NCI-H146 (cell line): ENCODE measurements around the gene DISP3.
A peak's percentile ranks its signal among the peaks of the same experiment; 100 is the strongest.

ENCODE experiments used
- DNase-seq: peaks from one replicate; lab custom pipeline; 2025; lab: John Stamatoyannopoulos, UW

The DISP3 gene, protein sequence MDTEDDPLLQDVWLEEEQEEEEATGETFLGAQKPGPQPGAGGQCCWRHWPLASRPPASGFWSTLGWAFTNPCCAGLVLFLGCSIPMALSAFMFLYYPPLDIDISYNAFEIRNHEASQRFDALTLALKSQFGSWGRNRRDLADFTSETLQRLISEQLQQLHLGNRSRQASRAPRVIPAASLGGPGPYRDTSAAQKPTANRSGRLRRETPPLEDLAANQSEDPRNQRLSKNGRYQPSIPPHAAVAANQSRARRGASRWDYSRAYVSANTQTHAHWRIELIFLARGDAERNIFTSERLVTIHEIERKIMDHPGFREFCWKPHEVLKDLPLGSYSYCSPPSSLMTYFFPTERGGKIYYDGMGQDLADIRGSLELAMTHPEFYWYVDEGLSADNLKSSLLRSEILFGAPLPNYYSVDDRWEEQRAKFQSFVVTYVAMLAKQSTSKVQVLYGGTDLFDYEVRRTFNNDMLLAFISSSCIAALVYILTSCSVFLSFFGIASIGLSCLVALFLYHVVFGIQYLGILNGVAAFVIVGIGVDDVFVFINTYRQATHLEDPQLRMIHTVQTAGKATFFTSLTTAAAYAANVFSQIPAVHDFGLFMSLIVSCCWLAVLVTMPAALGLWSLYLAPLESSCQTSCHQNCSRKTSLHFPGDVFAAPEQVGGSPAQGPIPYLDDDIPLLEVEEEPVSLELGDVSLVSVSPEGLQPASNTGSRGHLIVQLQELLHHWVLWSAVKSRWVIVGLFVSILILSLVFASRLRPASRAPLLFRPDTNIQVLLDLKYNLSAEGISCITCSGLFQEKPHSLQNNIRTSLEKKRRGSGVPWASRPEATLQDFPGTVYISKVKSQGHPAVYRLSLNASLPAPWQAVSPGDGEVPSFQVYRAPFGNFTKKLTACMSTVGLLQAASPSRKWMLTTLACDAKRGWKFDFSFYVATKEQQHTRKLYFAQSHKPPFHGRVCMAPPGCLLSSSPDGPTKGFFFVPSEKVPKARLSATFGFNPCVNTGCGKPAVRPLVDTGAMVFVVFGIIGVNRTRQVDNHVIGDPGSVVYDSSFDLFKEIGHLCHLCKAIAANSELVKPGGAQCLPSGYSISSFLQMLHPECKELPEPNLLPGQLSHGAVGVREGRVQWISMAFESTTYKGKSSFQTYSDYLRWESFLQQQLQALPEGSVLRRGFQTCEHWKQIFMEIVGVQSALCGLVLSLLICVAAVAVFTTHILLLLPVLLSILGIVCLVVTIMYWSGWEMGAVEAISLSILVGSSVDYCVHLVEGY (N-terminal part only)

DNA sequence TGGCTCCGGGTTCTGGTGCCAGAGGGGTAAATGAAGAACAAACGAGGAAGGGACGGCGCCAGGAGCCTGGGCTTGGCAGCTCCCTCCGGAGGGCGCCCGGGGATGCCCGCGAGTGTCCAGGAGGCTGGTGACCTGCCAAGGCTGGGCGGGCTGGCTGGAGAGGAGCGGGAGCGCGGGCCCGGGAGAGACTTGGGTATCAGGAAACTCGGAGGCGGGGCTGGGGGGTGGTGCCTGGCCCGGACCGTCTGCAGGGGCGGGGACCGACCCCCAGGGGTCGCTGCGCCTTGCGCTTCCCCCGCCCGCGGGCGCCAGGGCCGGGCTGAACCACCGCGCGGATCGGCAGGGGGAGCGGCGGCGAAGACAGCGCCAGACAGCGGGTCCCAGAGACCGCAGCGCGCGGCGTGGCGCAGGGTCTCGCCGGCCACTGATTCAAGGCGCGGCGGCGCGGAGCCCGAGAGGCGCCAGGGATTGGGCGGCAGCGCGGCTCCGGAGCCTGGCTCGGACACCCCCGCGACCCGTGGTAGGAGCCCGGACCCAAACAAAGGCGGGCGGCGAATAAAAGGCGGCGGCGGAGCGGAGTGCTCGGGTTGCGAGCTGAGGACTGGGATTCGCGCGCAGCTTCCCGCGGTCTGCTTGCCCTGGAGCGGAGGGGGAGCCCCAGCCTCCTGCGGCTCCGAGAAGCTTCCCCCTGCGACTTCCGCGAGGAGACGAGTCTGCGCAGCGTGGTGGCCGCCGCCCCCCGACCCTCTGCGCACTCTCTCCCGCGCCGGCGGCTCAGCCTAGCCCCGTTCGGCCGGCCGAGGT is at the start of gene DISP3:
TSS of gene DISP3 (plus strand) at position 585 of the 804 bp plus-strand sequence. CDS start 21,838 bp downstream, outside the sequence.
- peak; percentile 85 for DNase-seq

DNA sequence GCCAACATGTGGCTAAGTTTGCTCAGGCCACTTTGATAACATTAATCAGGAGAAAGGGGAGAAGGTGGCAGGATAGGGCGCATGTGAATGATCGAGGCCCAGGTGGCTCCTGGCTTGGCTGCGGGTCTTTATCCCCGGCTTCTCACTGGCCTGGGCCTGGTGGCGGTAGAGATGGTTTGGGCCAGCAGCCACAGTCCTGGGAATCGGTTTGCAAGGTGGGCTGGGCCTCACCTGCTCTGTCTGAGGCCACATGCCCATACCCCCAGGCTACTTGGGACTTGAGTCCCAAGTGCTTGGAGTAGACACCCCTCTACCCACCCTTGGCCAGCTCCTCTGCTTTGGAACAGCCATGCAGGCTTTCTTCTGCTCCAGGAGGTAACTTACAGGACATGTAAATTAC is 49.7 kb upstream of the DISP3 start:
- DNase-seq, result no peak

DNA sequence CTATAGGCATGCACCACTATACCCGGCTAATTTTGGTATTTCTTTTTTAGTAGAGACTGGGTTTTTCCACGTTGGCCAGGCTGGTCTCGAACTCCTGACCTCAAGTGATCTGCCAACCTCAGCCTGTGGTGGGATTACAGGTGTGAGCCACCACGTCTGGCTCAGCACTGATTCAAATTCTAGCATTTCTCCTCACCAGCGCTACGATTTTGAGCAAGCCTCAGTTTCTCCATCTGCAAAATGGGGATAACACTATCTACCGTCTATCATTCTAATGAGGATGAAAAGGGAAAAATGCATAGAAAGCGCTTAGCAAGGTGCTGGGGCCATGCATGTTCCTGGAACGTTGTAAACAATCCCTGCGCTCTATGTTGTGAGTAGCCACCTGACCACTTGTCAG is 49.0 kb upstream of the DISP3 start:
- DNase-seq, result no peak

DNA sequence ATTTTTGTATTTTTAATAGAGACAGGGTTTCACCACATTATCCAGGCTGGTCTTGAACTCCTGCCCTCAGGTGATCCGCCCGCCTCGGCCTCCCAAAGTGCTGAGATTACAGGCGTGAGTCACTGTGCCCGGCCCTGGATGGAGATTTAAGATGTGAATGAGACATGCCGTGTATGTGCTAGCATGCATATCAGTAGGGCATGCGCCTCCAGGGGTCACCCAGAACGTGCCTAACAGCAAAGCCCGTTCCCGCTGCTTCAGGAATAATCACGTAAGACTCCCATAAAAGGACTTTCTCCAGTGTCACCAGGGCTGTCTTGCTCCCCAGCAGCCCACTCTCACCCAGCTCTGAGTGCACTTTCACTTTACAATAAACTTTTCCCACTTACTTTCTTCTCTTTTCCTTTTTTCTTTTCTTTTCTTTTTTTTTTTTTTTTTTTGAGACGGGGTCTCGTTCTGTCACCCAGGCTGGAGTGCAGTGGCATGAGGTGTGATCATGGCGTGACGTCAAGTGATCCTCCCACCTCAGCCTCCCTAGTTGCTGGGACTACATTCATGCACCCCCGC is 46.9 kb upstream of the DISP3 start:
- no peak for DNase-seq

DNA sequence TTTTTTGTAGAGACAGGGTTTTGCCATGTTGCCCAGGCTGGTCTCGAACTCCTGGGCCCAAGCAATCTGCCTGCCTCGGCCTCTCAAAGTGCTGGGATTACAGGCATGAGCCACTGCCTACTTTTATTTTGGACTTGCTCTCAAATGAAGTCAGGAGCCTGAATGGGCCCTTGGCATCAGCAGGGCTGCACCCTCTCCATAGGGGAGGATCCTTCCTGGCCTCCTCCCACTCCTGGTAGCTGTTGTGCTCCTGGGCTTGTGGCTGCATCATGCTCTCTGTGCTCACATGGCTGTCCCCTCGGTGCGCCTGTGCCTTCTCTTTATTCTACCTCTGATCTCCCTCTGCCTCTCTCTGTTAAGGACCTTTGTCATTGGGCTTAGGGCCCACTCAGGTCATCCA is 46.4 kb upstream of the DISP3 start:
- no peak for DNase-seq

DNA sequence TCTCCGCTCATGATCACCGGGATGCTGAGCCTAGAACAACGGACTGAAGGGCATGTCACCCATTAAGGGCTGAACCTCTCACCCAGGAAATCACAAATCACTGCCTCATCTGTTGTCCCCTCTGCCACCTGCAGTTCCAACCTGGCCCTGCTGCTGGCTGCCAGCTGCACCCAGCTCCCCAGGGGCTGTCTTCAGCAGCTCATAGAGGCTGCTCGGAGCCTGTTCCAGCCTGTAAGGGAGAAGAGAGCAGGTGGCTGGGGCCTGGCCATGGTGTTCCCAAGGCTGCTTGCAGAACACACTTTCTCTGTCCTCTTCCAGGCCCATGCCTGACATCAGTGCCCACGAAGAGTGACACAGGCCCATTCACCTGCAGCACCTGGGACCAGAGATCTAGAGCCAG is 44.5 kb upstream of the DISP3 start:
- peak; percentile 31 for DNase-seq

DNA sequence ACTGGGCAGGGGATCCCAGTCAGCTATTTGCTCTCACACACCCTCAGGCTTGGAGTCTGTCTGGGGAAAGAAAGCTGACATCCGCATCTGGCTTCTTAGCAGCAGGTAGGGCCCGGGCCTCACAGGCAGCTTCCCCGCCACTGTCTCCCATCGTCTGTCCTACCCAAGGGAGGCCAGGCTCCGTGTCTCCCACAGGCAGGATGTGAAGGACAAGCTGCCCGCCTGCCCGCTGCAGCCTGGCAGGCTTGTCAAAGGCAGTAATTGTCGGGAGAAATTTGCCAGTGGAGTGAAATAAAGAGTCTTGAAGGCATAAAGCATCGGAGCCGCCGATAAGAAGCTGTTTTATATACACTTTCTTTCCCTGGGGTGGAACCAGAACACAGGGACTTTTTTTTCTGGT is 44.0 kb upstream of the DISP3 start:
- no peak for DNase-seq

DNA sequence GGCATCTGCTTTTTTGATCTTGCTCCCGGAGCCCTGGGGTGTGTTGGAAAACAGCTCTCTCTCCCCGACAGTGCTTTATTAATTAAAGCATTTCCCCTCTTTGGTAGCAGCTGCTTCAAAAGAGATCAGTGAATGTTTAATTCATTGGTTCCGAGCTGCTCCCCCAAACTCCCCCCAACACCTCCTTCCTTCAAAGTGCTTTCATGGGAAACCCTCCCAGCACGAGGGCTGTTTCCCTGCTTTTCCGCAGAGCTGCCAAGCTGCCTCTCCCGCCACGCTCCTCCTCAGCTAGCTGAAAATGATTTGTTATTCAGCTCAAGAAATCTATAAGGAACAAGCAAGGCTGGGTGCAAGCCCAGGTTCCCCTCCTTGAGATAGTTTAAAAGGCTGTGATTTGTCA is 40.0 kb upstream of the DISP3 start:
- DNase-seq, result no peak

DNA sequence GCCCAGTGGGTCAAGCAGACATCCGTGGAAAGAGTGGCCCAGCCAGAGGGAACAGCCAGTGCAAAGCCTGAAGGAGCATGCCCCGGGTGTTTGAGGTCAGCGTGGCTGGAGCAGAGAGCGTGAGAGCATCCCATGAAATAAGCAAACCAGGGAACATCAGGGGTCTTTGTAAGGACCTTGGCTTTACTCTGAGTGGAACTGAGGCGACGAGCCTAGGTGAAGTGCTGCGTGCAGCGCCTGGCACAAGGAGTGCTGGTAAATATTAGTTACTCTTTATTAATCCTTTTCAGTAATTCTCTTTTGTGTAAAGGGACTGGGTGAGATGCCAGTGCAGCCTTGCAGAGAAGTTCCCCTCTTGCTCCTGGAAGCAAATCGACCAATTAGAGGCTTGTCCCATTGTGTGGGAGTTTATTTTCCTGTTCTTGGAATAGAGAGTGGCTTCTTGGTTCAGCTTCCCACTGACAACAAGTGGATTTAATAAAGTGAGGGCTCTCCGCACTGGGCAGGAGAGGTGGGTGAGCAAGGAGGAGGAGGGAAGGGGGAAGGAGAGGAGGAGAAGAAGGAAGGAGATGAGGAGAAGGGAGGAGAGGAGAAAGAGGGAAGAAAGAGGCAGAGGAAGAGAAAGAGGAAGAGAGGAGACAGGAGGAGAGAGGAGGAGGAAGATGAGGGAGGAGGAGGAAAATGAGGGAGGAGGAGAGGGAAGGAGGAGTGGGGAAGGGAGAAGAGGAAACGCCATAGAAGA is 37.6 kb upstream of the DISP3 start:
- no peak for DNase-seq

DNA sequence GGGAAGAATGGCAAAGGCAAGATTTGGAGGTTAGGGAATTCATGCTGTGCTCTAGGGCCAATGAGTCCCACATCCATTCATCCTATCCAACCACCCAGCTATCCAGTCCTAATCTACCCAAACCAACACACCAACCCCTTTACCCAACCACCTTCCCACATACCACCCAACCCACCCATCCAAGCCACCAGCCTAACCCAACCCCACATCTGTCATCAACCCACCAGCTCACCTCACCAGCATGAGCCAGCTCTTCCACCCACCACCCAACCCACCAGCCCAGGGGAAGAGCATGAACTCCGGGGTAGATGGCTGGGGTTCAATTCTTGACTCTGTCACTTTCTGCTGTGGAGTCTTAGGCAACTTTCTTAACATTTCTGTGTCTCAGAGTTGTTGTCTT is 35.9 kb upstream of the DISP3 start:
- DNase-seq, result no peak

DNA sequence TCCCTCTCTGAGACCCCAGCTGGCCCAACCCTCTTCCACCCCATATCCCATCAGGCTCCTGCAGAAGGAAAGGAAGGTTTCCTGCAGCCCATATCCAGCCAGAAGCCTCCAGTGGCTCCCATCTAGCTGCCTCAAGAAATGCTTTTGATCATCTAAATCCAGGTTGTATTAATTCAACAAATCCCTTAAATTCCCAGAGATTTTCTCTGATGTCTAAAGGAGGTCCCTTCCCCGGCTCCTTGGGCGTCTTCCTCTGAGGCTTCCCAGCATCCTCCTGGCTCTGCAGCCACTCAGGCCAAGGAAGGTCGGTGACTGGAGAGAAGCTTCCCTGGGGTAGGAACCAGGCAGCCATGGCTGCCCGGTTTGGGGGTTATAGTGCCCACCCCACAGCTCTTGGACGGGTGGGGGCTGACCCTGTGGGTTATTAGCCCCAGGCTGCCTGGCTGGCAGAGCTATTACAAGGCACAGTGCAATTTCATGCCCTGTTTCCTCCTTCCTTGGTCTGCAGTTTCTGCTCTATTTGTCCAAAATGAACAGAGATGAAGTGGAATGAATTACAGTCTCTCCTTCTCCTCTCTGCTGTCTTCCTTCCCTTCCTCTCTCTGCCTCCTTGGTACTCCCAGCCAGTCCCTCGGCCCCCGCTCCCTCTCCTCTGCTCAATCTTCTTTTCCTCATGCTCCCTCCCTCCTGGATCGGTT is 34.8 kb upstream of the DISP3 start:
- no peak for DNase-seq

DNA sequence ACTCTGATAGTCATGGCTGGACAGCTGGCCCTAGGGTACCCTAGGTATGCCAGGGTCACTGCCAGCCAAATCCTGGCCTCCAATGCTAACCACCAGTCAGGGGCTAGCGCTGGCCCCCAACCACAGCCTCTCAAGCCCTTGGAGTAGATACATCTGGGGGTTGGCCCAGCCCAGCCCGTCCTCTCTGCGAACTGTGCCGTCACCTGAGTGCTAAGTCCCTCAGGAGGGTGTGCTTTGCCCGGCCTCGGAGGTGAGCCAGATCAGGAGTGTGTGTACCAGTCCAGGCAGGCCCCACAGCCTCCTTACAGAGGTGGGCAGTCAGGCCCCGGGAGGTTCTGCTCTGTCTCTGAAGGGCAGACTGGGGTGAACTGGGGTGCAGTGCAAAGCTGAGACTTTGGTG is 34.0 kb upstream of the DISP3 start:
- DNase-seq, result no peak

DNA sequence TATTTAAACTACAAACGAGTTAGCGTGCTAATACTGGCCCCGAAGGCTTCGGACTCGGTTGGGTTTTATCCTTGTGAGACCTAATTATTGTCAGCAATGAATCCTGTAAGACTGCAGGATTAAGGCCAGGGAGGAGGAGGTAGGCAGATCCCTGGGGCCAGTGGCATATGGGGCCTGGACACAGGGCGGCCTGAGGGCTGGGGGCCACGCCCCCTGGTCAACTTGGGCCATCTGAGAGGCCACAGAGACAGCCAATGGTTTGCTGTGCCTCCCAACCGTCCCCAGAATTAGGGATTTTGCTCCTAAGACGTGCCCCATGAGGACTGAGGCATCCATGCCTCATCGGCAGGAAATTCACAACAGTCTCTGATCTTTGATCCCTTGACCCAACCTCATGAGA is 31.1 kb upstream of the DISP3 start:
- no peak for DNase-seq

DNA sequence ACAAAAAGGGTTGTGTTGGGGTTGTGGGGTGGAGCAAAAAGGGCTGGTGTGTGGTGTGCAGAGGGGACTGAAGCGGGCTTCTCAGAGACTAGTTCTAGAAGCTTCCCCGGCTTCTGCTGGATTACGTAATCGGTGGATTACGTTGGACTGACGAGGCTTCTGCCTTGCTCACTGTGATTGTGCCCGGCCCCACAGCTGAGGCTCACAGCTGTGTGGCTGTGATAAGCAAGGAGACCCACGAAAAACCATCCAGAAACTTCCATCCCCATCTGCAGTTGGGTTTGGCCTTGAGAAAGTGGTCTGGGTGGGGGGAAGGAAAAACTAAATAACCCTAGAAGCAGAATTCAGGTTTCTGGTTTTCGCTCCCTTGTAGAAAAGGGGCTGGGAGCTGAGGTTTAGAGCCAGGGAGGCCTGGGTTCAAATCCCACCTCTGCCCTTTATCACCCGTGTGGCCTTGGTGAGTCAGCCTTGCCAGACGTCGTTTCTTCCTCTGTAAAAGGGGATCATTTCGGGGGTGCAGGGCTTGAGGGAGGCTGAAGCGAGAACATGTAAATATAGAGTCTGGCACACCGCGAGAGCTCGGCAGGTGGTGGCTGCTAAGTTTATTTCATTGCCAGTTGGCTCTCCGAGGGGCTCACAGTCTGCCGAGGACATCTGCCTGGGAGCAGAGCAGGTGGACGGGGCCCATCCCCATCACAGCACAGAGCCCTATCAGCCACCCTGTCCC is 30.4 kb upstream of the DISP3 start:
- DNase-seq, result no peak

DNA sequence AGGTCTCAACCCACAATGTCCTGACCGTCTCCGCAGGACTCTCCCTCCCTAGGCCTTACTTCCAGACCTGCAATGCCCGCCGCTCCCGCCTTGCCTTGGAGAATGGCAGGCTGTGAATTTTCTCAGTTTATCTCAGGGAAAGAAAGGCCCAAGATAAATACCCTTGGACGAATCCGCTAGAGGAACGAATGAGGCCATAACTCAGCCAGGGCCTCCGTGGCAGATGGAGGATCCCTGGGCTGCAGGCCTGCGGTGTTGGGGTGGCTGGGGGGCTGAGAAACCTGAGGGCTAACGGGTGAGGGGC is 29.9 kb upstream of the DISP3 start:
- no peak for DNase-seq

DNA sequence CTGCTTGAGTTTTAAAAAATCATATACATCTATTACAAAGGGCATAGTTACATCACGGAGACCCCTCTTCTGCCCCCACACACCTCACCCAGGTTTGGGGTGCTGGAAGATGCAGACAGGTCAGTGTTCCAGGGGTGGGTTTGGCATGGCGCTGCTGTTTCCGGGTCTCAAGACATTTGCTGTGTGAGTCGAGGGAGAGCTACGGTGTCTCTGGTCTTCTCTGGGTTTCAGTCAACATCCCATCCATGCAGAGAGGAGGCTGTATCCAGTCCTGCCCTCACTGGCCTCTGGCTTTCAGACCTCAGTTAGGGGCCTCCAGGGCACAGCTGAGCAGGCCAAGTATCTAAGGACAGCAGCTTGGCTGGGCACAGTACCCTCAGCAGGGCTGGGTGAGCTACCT is 28.6 kb upstream of the DISP3 start:
- DNase-seq, result no peak

DNA sequence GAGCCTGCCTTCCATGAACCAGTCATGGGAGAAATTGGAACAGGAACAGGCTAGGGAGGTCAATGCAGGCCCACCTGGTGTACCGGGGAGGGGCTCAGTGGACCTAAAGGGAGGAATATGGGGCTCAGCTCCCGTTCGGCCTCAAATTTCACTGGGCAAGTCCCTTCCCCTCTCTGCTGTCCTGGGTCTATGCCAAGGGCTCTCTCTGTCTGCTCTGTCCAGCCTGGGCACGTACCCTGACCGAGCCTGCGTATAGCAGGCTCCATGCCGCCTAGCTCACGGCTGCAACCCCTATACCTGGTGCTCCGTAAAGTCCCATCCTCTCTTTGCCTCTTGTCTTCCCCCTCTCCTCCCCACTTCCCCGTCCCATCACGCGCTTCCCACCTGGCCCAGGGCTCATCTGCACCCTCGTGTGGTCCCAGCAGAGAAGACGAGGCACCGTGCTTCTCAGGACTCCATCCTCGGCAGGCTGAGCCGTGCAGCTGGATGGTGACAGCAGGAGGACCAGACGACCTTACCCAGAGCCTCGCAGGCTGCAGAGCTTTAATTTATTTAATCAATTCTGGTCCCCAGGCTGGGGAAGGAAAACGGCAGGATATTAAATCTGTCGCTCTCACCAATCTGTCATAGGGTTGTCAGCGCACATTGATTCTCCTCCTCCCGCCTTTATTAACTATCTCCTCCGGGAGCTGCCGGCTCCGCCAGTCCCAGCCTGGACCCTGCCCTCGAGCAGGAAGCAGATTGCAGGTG is 25.0 kb upstream of the DISP3 start:
- peak; percentile 20 for DNase-seq

DNA sequence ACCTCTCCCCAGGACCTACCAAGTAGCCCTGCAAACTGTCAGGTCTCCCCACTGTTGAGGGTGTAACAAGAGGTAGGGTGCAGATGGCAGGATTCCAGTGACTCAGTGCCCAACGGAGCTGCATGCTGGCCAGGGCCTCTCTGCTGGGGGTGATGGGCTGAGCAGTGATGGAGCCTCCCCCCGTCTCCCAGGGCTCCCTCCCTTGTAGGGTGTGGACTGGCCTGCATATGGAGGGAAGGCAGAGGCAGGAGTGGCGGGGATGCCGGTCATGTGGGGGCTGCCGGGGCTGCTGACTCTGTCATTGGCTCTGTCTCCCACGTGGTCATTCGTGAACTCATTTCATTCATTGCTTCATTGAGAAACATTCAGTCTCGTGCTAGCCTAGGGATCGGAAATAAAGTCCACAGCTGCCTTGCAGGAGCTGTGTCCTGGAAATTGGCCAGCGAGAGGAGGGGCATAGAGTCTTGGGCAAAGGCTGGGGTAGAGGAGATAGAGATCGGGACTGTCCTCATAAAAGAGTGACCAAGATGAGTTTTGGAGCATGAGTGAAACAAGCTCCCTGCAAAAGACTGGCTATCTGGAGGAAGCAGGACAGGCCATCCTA is 22.9 kb upstream of the DISP3 start:
- no peak for DNase-seq
